Upper lobe of right lung (tissue), 1 donor: ENCODE results near the gene SPACDR. TPM values are rescaled to one million over a fixed set of nuclear protein-coding genes. Genes with fewer than 3 reads are reported as not detected.
A peak's percentile ranks its signal among the peaks of the same experiment; 100 is the strongest.

Source experiments
- ATAC-seq: fragments of 200-7000 bp; cut with Tn5 transposase; one replicate; pipeline ENCODE4 v1.9.1; 2020; ENCODE audit warnings: mild to moderate bottlenecking, moderate library complexity
- DNase-seq: peaks from one replicate; pipeline ENCODE4 v3.0.0-alpha.2; 2020
- H3K27ac ChIP-seq: fragments of 200-600 bp; one replicate; pipeline ENCODE4 v1.8.0; 2022
- H3K27me3 ChIP-seq: fragments of 200-600 bp; one replicate; pipeline ENCODE4 v1.8.0; 2022; ENCODE audit warnings: mild to moderate bottlenecking
- H3K36me3 ChIP-seq: fragments of 200-600 bp; one replicate; pipeline ENCODE4 v1.8.0; 2022
- H3K4me1 ChIP-seq: fragments of 200-600 bp; one replicate; pipeline ENCODE4 v1.8.0; 2022
- H3K4me3 ChIP-seq: fragments of 200-600 bp; one replicate; pipeline ENCODE4 v1.8.0; 2022; ENCODE audit warnings: mild to moderate bottlenecking
- H3K9me3 ChIP-seq: fragments of 200-600 bp; one replicate; pipeline ENCODE4 v1.8.0; 2022
- intact Hi-C: fragments of 100-400 bp; cut with DNase I; formaldehyde crosslinking; loops from one replicate; pipeline ENCODE4 v1.11.0; 2022
- total RNA-seq: library from RNA; stranded (reverse); fragmentation: NEBNext Ultra II Directional; extraction: Animal tissue kit (Norgen Biotek cat#: 25700); gene quantifications from one replicate; pipeline ENCODE4 v1.2.1, GENCODE V29; 2021
- TF ChIP-seq, protein P1 (sequence below): fragments of 200-600 bp; IDR thresholded peaks from one replicate; pipeline ENCODE4 v1.8.0; 2022; ENCODE audit warnings: antibody characterized with exemption
- donor health status: DM: no; HTN: yes; CAD: no; lungs with severe emphysema.

SPACDR gene
- total RNA-seq, 1 donor from 2014 or later: 1.8 TPM

DNA sequence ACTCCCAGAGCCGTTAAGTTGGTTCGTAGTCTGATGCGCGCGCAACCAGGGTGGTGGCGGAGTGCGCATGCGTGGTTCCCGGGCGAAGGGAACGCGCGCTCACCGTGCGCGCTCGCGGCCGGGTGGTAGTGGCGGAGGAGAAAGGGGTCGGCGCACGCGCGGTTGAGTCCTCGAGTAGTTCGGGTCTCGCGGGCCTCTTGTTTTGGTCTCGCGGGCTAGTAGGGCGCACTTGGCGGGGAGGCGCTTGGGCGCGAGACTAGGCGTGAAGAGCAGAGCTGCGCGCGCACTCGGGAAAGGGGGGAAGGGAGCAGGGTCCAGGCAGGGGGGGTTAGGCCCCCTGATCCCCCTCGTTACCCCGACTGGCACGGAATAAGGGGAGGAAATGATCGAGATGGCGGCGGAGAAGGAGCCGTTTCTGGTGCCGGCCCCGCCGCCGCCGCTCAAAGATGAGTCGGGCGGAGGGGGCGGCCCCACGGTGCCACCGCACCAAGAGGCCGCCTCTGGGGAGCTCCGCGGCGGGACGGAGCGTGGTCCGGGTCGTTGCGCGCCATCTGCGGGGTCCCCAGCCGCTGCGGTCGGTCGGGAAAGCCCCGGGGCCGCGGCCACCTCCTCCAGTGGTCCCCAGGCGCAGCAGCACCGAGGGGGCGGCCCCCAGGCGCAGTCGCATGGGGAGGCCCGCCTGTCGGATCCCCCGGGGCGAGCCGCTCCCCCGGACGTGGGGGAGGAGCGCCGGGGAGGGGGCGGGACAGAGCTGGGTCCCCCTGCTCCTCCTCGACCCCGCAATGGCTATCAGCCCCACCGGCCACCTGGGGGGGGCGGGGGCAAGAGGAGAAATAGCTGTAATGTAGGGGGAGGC is 34.2 kb downstream of the SPACDR start, which contains the start of gene MEPCE:
MEPCE (plus strand) TSS at position 195 of the 856 bp plus-strand sequence; CDS start at position 383, 188 bp downstream.
- TF ChIP-seq, protein P1, sequence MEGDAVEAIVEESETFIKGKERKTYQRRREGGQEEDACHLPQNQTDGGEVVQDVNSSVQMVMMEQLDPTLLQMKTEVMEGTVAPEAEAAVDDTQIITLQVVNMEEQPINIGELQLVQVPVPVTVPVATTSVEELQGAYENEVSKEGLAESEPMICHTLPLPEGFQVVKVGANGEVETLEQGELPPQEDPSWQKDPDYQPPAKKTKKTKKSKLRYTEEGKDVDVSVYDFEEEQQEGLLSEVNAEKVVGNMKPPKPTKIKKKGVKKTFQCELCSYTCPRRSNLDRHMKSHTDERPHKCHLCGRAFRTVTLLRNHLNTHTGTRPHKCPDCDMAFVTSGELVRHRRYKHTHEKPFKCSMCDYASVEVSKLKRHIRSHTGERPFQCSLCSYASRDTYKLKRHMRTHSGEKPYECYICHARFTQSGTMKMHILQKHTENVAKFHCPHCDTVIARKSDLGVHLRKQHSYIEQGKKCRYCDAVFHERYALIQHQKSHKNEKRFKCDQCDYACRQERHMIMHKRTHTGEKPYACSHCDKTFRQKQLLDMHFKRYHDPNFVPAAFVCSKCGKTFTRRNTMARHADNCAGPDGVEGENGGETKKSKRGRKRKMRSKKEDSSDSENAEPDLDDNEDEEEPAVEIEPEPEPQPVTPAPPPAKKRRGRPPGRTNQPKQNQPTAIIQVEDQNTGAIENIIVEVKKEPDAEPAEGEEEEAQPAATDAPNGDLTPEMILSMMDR: no peak
- Histone ChIP-seq H3K9me3 (no peaks in the 10 kb centered on the region), H3K4me3 (peak within 1 kb of the TSS; percentile 90), H3K27ac (peak within 1 kb of the TSS; percentile 100), H3K4me1 (peaks cover 38% of the 10 kb centered on the region), H3K27me3 (no peaks in the 10 kb centered on the region), H3K36me3 (peaks cover 28% of the 10 kb centered on the region)
- DNase-seq (peak; percentile 99), ATAC-seq (peak; percentile 74)
- intact Hi-C loops: no loop called here

DNA sequence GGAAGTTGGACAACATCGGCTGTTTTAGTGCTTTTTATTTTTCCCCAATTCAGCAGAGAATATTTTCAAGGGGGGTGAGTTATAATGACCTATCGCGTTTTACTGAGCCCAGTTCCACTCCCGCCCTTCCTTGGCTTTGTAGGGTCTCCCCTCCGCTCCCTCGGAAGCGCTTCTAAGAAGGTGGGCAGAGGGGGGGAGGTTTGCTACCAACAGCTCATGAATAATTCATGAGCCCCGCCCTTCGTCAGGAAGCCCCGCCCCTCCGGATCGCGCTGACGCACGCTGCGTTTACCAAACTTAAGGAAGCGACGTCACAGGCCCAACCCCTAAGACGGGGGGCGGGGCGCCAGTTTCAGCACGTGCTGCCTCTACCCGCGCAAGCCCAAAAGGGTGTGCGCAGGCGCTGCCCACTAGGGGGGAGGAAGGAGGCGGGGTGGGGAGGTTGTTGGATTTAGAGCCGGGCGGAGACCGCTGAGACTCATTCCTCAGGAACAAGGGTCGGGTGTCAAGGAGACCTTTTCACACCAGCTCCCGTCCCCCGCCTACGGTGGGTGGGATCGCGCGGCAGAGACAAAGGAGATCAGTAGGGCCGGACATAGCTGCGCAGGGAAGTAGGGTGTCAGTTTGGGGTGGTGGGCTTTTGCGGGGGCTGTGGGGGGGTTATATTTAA is 35.0 kb downstream of the SPACDR start:
- intact Hi-C loops: no loop called here
- peak overlapping the region; percentile 100 for H3K27ac ChIP-seq
- TF ChIP-seq, protein P1: peak; percentile 26
- H3K36me3 ChIP-seq: peaks cover 20% of the 10 kb centered on the region
- peak; percentile 84 for ATAC-seq
- H3K27me3 ChIP-seq: no peaks in the 10 kb centered on the region
- no peaks in the 10 kb centered on the region for H3K9me3 ChIP-seq
- peak; percentile 100 for DNase-seq
- H3K4me3 ChIP-seq: peak overlapping the region; percentile 90
- H3K4me1 ChIP-seq: peaks cover 32% of the 10 kb centered on the region

DNA sequence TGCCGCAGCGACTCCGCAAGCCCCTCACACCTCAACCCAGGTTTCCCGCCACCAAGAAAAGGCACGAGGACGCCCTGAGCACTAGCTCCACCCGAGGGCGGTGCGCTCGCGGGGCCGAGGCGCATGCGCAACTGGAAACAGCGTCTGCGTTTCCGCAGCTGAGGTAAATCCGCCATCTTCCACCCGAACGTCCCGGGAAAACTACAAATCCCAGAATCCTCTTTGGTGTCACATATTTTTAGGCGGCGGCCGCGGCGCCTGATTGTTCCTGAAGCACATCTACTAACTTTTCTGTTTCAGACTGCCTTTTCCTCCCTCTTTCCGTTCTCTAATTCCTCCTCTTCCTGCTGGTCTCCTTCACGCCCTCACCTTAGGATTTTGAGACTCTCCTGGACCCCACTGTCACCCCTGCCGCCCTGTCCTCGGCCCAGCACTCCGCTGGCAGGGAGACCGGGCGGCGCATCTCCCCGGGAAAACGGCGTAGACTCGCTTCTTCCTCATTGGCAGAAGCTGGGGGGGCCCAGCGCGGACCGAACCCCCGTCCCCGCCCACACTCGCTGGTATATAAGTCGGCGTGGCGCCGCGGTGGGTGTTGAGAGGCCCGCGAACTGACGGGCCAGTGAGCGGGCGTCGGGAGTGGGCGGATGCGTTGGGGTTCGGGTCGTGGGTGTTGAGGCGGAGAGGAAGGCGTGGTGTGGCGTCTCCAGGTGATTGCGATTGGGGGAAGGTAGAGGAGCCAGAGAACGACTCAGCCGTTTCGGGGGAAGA is 35.7 kb downstream of the SPACDR start, which contains the start of gene ZCWPW1:
ZCWPW1 (minus strand) TSS at position 505 of the 768 bp plus-strand sequence. CDS start 8,054 bp downstream, outside the sequence.
- TF ChIP-seq, protein P1: no peak
- intact Hi-C loops: no loop called here

DNA sequence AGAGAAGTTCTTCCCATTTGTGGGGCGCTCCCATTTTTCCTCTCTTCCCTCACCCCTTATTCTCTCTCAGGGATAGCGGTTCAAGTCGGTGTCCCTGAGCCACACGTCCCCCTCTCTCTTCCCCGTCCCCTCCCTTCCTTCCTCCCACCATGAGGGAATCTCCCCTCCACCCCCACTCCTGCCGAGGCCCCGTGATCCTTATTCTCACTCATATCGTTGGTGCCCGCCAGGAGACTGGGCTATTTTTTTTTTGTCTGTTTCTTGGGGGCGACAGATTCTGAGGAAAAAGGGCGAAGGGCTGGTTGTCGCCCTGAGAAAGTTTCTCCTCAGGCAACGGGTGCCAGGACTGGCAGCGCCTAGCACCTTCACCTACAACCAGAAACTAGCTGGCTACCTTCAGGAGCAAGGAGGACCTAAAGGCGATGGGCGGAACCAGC is 36.3 kb downstream of the SPACDR start:
- Histone ChIP-seq H3K27me3 (no peaks in the 10 kb centered on the region), H3K9me3 (no peaks in the 10 kb centered on the region), H3K36me3 (peaks cover 7% of the 10 kb centered on the region), H3K4me1 (peaks cover 24% of the 10 kb centered on the region), H3K4me3 (peak overlapping the region; percentile 90), H3K27ac (peak overlapping the region; percentile 100)
- ATAC-seq (no peak), DNase-seq (no peak)
- intact Hi-C loops: no loop called here
- TF ChIP-seq, protein P1: no peak

More for the DNA sequence above, 35.7 kb downstream of the SPACDR start, which contains the start of gene ZCWPW1:
- H3K4me3 ChIP-seq: peak within 1 kb of the TSS; percentile 90
- H3K9me3 ChIP-seq: no peaks in the 10 kb centered on the region
- no peaks in the 10 kb centered on the region for H3K27me3 ChIP-seq
- H3K27ac ChIP-seq: peak within 1 kb of the TSS; percentile 100
- peaks cover 13% of the 10 kb centered on the region for H3K36me3 ChIP-seq
- ATAC-seq: peak; percentile 79
- DNase-seq: peak; percentile 99
- peaks cover 25% of the 10 kb centered on the region for H3K4me1 ChIP-seq

DNA sequence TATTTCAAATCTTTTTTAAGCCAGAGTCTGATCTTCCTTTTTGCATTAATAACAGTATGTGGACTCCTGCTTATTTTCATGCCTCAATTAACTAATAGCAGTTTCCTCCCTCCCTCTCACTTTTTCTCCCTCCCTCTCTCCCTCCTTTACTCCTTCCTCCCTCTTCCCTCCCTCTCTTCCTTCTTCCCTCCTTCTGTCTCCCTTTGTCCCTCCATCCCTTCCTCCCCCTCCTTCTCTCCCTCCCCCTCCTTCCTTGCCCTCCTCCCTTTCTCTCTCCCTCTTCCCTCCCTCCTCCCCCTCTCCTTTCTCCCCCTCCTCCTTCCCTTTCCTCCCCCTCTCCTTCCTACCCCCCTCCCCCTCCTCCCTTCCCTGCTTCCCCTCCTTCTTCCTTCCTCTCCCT is 37.5 kb downstream of the SPACDR start:
- Histone ChIP-seq H3K4me3 (no peak overlapping the region), H3K36me3 (no peaks in the 10 kb centered on the region), H3K27ac (no peak overlapping the region), H3K9me3 (no peaks in the 10 kb centered on the region), H3K27me3 (no peaks in the 10 kb centered on the region), H3K4me1 (peaks cover 16% of the 10 kb centered on the region)
- TF ChIP-seq, protein P1: no peak
- no peak for ATAC-seq
- no peak for DNase-seq
- intact Hi-C loops: no loop called here
